SK-N-SH (cell line): ENCODE data around the gene SLC37A1. TPM values are rescaled to one million over a fixed set of nuclear protein-coding genes. Genes with fewer than 3 reads are reported as not detected.

Source experiments
- CTCF ChIA-PET: fragments of 300-600, 350-600 bp; formaldehyde crosslinking; extraction: SDS; loops from one replicate; lab custom pipeline; 2021; lab: Yijun Ruan, JAX
- POLR2A ChIA-PET: fragments of 350-600 bp; sonication (Branson Sonifier 250); formaldehyde crosslinking; extraction: SDS; loops from one replicate; lab custom pipeline; 2020; ENCODE audit warnings: antibody characterized with exemption, inconsistent platforms; lab: Yijun Ruan, JAX
- DNase-seq: peaks from one replicate; pipeline ENCODE4 v3.0.0; 2012
- H2AFZ ChIP-seq: fragments of 200-600 bp; sonication (generic); 2 replicates; pipeline ENCODE4 v1.8.1; 2016; ENCODE audit warnings: antibody characterized with exemption, mild to moderate bottlenecking, low read depth
- H3F3A ChIP-seq: fragments of 200-600 bp; sonication (generic); replicated peaks from 2 replicates; pipeline ENCODE3; 2016; ENCODE audit warnings: antibody characterized with exemption, mild to moderate bottlenecking; ENCODE audit not compliant: insufficient read depth
- H3K27ac ChIP-seq, 2 experiments: fragments of 200-500 bp in 1 of 2; fragments of 200-600 bp in 1 of 2; sonication (Bioruptor generic) in 1 of 2; sonication (generic), shearing (Covaris generic) in 1 of 2; 2 replicates each; pipeline versions ENCODE4 v1.5.1 to v1.6.1; 2014 to 2016; ENCODE audit warnings: low read depth in 2 of 2, inconsistent platforms in 1 of 2, low read length in 1 of 2, mild to moderate bottlenecking in 1 of 2, mixed read lengths in 1 of 2
- H3K27me3 ChIP-seq: fragments of 200-600 bp; sonication (generic), shearing (Covaris generic); 2 replicates; pipeline ENCODE4 v1.6.1; 2016; ENCODE audit warnings: mixed run types; ENCODE audit not compliant: insufficient read depth
- H3K36me3 ChIP-seq, 2 experiments: fragments of 200-500 bp in 1 of 2; fragments of 200-600 bp in 1 of 2; sonication (Bioruptor generic) in 1 of 2; sonication (generic) in 1 of 2; replicated peaks in 1 of 2; 2 replicates each; pipeline versions ENCODE3 to v1.5.1; 2014 to 2016; ENCODE audit warnings: low read length in 1 of 2, mild to moderate bottlenecking in 1 of 2; ENCODE audit not compliant: insufficient read depth in 2 of 2, control insufficient read depth in 1 of 2
- H3K4me1 ChIP-seq, 2 experiments: fragments of 200-500 bp in 1 of 2; fragments of 200-600 bp in 1 of 2; sonication (Bioruptor generic) in 1 of 2; sonication (generic), shearing (Covaris generic) in 1 of 2; 2 replicates each; pipeline versions ENCODE4 v1.5.1 to v1.6.1; 2014 to 2016; ENCODE audit warnings: low read depth in 1 of 2, low read length in 1 of 2, mixed run types in 1 of 2; ENCODE audit not compliant: insufficient read depth in 2 of 2, control insufficient read depth in 1 of 2
- H3K4me2 ChIP-seq: fragments of 200-600 bp; sonication (generic), shearing (Covaris generic); 2 replicates; pipeline ENCODE4 v1.6.1; 2017; ENCODE audit warnings: mixed run types
- H3K4me3 ChIP-seq, 2 experiments: fragments of 200-500 bp in 1 of 2; fragments of 200-600 bp in 1 of 2; sonication (Bioruptor generic) in 1 of 2; sonication (generic), shearing (Covaris generic) in 1 of 2; 2 replicates each; pipeline versions ENCODE4 v1.5.1 to v1.8.1; 2014 to 2016; ENCODE audit warnings: low read depth in 2 of 2, inconsistent platforms in 1 of 2, low read length in 1 of 2, mild to moderate bottlenecking in 1 of 2, mixed read lengths in 1 of 2, moderate library complexity in 1 of 2
- H3K79me2 ChIP-seq: fragments of 200-600 bp; sonication (generic); 2 replicates; pipeline ENCODE4 v1.8.1; 2017; ENCODE audit warnings: mild to moderate bottlenecking; ENCODE audit not compliant: insufficient read depth
- H3K9ac ChIP-seq: fragments of 200-600 bp; sonication (generic); 2 replicates; pipeline ENCODE4 v1.6.1; 2017; ENCODE audit warnings: mixed run types
- H3K9me2 ChIP-seq: fragments of 200-600 bp; sonication (generic); 2 replicates; pipeline ENCODE4 v1.6.1; 2017; ENCODE audit warnings: mixed run types
- H3K9me3 ChIP-seq: fragments of 200-600 bp; sonication (generic); 2 replicates; pipeline ENCODE4 v1.6.1; 2017; ENCODE audit warnings: mixed run types, mild to moderate bottlenecking, moderate library complexity
- H4K20me1 ChIP-seq: fragments of 200-600 bp; sonication (generic); 2 replicates; pipeline ENCODE4 v1.6.1; 2017; ENCODE audit warnings: mild to moderate bottlenecking, mixed run types; ENCODE audit not compliant: insufficient read depth
- ELF1 ChIP-seq: IDR thresholded peaks from 2 replicates; pipeline ENCODE4 v1.4.0; 2012
- EP300 ChIP-seq, 2 experiments: IDR thresholded peaks; 2 replicates each; pipeline versions ENCODE4 v1.4.0 to v1.6.1; 2012; ENCODE audit warnings: borderline replicate concordance in 1 of 2, low read depth in 1 of 2, low read length in 1 of 2
- EZH2phosphoT487 ChIP-seq: fragments of 200-600 bp; sonication (generic); IDR thresholded peaks from 2 replicates; pipeline ENCODE4 v1.6.1; 2017; ENCODE audit warnings: low read depth, mixed run types, mild to moderate bottlenecking, antibody characterized with exemption, moderate library complexity, borderline replicate concordance
- FOSL2 ChIP-seq: IDR thresholded peaks from 2 replicates; pipeline ENCODE4 v1.4.0; 2012; ENCODE audit warnings: low read depth, mild to moderate bottlenecking, moderate library complexity, borderline replicate concordance
- FOXJ3 ChIP-seq: sonication (generic); formaldehyde crosslinking; IDR thresholded peaks from 2 replicates; pipeline ENCODE4 v1.5.1; 2020; ENCODE audit warnings: mild to moderate bottlenecking, missing genetic modification reagents
- MXI1 ChIP-seq: IDR thresholded peaks from 2 replicates; pipeline ENCODE4 v1.6.1; 2012; ENCODE audit warnings: mild to moderate bottlenecking, low read depth, low read length, improper control_type of control experiment
- NFIC ChIP-seq: IDR thresholded peaks from 2 replicates; pipeline ENCODE4 v1.4.0; 2012; ENCODE audit warnings: borderline replicate concordance
- NRF1 ChIP-seq: IDR thresholded peaks from 2 replicates; pipeline ENCODE4 v1.6.1; 2012; ENCODE audit warnings: low read depth, mild to moderate bottlenecking, low read length
- RXRA ChIP-seq: IDR thresholded peaks from 2 replicates; pipeline ENCODE4 v1.4.0; 2012; ENCODE audit warnings: low read depth, mild to moderate bottlenecking, borderline replicate concordance
- SIN3A ChIP-seq: IDR thresholded peaks from 2 replicates; pipeline ENCODE4 v1.6.1; 2012; ENCODE audit warnings: low read depth, mild to moderate bottlenecking, low read length, moderate library complexity, borderline replicate concordance
- TEAD4 ChIP-seq: IDR thresholded peaks from 2 replicates; pipeline ENCODE4 v1.4.0; 2012; ENCODE audit warnings: mild to moderate bottlenecking, borderline replicate concordance; ENCODE audit not compliant: insufficient read depth
- WGBS: methylation state at CpG from one replicate; pipeline ENCODE4 v1.1.6; 2017; ENCODE audit warnings: low lambda C conversion rate; 5-methylcytosine and 5-hydroxymethylcytosine counted together
- polyA plus RNA-seq, 3 experiments: library from polyadenylated mRNA; depleted of rRNA; stranded (reverse); fragments of >200 nt; gene quantifications; 2 replicates each; pipeline ENCODE4 v1.2.3, GENCODE V29; 2012
- TF ChIP-seq, protein P1 (sequence below): fragments of 200-600 bp; sonication (generic); IDR thresholded peaks from 2 replicates; pipeline ENCODE4 v1.6.1; 2017; ENCODE audit warnings: antibody characterized with exemption, mild to moderate bottlenecking, moderate library complexity
- TF ChIP-seq, protein P2 (sequence below): fragments of 150-350 bp; IDR thresholded peaks from 2 replicates; pipeline ENCODE4 v1.6.1; 2017; ENCODE audit warnings: antibody characterized with exemption, low read length, low read depth, borderline replicate concordance
- TF ChIP-seq, protein P3 (sequence below): IDR thresholded peaks from 2 replicates; pipeline ENCODE4 v1.4.0; 2012; ENCODE audit warnings: low read depth

The SLC37A1 gene
- polyA plus RNA-seq, 1 of the 3 experiments (the other 2 are of a cell fraction) = 2.8 TPM

DNA sequence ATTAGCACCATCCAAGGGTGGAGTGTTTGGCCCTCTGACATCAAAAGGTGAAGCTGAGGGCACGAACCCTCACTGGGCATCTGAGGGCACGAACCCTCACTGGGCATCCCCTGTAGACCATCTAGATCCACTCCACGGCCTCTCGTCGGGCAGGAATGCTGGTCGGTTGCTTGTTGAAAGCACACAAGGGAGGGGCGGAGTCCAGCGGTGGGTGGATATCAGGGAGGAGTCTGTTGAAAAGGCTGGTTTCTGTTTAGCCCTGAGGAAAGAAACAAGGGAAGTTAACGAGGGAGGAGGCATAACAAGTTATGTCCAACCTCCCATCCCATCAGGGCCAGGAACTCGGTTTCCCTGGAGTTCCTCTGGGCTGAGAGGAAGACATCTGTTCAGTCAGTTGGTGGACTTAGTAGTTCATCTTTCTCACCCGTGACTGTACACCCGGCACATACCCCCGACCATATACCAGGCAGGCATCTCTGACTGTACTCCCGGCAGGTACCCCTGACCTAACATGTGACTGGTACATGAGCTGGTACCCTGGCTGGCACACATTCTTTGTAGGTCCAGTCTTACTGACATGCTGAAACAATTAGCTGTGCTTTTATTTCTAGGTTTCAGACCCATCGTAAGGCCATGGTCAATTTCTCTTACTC is 107.6 kb downstream of the SLC37A1 start:
- H3K4me2 ChIP-seq = no peak overlapping the region
- ChIA-PET CTCF (no interaction called here), POLR2A (no interaction called here)
- no peaks in the 10 kb centered on the region for H3K9me2 ChIP-seq
- TF ChIP-seq ELF1 (no peak), EZH2phosphoT487 (no peak), FOSL2 (no peak), FOXJ3 (no peak), SIN3A (no peak), MXI1 (no peak), NRF1 (no peak), TEAD4 (no peak), NFIC (no peak), RXRA (no peak)
- TF ChIP-seq, protein P1, sequence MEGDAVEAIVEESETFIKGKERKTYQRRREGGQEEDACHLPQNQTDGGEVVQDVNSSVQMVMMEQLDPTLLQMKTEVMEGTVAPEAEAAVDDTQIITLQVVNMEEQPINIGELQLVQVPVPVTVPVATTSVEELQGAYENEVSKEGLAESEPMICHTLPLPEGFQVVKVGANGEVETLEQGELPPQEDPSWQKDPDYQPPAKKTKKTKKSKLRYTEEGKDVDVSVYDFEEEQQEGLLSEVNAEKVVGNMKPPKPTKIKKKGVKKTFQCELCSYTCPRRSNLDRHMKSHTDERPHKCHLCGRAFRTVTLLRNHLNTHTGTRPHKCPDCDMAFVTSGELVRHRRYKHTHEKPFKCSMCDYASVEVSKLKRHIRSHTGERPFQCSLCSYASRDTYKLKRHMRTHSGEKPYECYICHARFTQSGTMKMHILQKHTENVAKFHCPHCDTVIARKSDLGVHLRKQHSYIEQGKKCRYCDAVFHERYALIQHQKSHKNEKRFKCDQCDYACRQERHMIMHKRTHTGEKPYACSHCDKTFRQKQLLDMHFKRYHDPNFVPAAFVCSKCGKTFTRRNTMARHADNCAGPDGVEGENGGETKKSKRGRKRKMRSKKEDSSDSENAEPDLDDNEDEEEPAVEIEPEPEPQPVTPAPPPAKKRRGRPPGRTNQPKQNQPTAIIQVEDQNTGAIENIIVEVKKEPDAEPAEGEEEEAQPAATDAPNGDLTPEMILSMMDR = no peak
- TF ChIP-seq, protein P2, sequence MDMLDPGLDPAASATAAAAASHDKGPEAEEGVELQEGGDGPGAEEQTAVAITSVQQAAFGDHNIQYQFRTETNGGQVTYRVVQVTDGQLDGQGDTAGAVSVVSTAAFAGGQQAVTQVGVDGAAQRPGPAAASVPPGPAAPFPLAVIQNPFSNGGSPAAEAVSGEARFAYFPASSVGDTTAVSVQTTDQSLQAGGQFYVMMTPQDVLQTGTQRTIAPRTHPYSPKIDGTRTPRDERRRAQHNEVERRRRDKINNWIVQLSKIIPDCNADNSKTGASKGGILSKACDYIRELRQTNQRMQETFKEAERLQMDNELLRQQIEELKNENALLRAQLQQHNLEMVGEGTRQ = no peak
- H3K36me3 ChIP-seq = no peaks in the 10 kb centered on the region
- no peaks in the 10 kb centered on the region for H3K4me1 ChIP-seq
- H3K9ac ChIP-seq = no peak overlapping the region
- H2AFZ ChIP-seq = no peak overlapping the region
- H3K9me3 ChIP-seq = no peaks in the 10 kb centered on the region
- WGBS = 50% methylated on average over 14 of the region's 15 CpGs
- H3K4me3 ChIP-seq = no peak overlapping the region
- no peaks in the 10 kb centered on the region for H4K20me1 ChIP-seq
- no peak overlapping the region for H3K27ac ChIP-seq
- DNase-seq = no peak
- H3K79me2 ChIP-seq = no peaks in the 10 kb centered on the region
- no peaks in the 10 kb centered on the region for H3K27me3 ChIP-seq
- H3F3A ChIP-seq = no peaks in the 10 kb centered on the region

DNA sequence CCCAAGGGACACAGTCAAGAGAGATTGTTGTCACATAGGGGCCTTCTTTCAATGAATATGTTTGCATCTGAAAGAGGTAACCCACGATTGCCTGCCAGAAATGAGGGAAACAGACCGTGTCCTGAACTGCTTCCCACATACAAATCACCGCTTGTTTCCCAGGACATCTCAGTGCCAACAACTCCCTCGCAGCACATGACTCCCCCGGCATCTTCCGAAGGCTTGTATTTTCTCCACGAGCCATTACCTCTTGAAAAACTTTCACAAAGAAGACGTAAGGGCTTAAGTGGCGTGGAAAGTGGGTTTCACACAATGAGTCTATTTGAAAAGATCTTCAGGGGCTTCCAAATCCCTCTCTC is 108.1 kb downstream of the SLC37A1 start:
- CTCF ChIA-PET = no interaction called here
- TF ChIP-seq, protein P3, sequence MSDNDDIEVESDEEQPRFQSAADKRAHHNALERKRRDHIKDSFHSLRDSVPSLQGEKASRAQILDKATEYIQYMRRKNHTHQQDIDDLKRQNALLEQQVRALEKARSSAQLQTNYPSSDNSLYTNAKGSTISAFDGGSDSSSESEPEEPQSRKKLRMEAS = no peak
- TF ChIP-seq NFIC (no peak), FOSL2 (no peak), EP300 (IDR thresholded peaks at IDR 0.05; ENCODE audit: borderline replicate concordance in 1 of 2, low read depth in 1 of 2, low read length in 1 of 2) (no peak), RXRA (no peak)
- Histone ChIP-seq H3K9ac (no peak overlapping the region), H3K27me3 (no peaks in the 10 kb centered on the region), H4K20me1 (no peaks in the 10 kb centered on the region), H3K27ac (no peak overlapping the region), H2AFZ (no peak overlapping the region), H3K4me2 (no peak overlapping the region), H3K4me1 (no peaks in the 10 kb centered on the region), H3K9me2 (no peaks in the 10 kb centered on the region), H3K79me2 (no peaks in the 10 kb centered on the region), H3K4me3 (no peak overlapping the region), H3F3A (no peaks in the 10 kb centered on the region), H3K36me3 (no peaks in the 10 kb centered on the region), H3K9me3 (no peaks in the 10 kb centered on the region)
- WGBS = 51% methylated on average over 9 of the region's 9 CpGs
- POLR2A ChIA-PET = no interaction called here
- DNase-seq = no peak
